Measurements from ENCODE around the gene KCNIP2. TPM values are rescaled to one million over a fixed set of nuclear protein-coding genes. Genes with fewer than 3 reads are reported as not detected.

The KCNIP2 gene
- total and polyA plus RNA-seq, 2 donors (not counting 3 experiments of a cell fraction or from before 2014, with no cell fraction given): 0.36 to 2.2 TPM

DNA sequence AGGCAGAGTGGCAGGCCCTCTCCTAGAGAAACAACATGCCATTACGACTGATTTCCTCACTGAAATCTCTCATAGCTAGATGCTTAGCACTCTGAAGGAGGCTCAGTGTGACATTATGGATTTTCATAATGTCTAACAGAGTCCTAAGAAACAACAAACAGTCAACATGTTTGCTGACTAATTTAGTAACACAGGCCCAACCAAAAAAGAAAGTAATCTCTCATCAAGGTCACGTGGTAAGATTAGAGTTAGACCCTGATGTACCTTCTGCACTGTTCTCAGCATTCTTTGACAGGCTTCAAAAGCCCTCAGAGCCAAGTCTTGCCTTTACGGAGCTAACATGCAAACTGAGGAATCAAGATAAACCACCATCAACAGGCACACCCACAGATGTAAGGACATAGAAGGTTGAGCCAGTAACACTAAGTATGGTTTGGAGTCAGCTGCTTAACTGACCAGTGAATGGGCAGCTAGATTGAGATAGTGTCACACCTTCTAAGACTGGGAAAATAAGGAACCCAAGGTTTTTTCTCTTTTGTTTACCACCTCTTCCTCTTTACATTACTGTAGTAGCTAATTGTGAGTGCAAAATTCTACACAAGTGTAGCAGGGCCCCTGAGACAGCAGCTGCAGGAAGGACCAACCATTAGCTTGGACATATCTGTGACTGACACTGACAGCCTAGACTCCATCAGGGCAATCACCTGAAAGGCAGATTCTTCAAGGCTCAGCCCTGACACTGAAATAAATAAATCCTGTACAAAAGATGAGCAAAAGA lies 15.3 kb upstream of the KCNIP2 start:
- Histone ChIP-seq H3K9ac (replicated peaks; ENCODE audit: extremely low read depth, insufficient read depth, low read length) (no peak overlapping the region), H3K27ac (ENCODE audit: insufficient read depth, low read depth, low read length) (no peak overlapping the region), H3K4me2 (ENCODE audit: insufficient read depth, low read length) (no peak overlapping the region), H3K79me2 (ENCODE audit: control insufficient read depth, insufficient read depth, low read length) (no peaks in the 10 kb centered on the region), H3K4me1 (ENCODE audit: control insufficient read depth, extremely low read depth, insufficient read depth, low read length) (peaks cover 12% of the 10 kb centered on the region), H3K9me1 (replicated peaks; ENCODE audit: control insufficient read depth, extremely low read depth, insufficient read depth, low read length) (no peaks in the 10 kb centered on the region), H3K36me3 (ENCODE audit: control insufficient read depth in 2 of 2, extremely low read depth in 1 of 2, insufficient read depth in 2 of 2, low read length in 2 of 2) (no peaks in the 10 kb centered on the region), H4K20me1 (replicated peaks; ENCODE audit: control insufficient read depth, extremely low read depth, insufficient read depth, low read length) (no peaks in the 10 kb centered on the region), H3K4me3 (replicated peaks in 1 of 3; ENCODE audit: insufficient read depth in 1 of 3, low read depth in 1 of 3, low read length in 3 of 3) (no peak overlapping the region), H3K9me3 (replicated peaks; ENCODE audit: control insufficient read depth, insufficient read depth, low read length) (no peaks in the 10 kb centered on the region), H2AFZ (ENCODE audit: low read depth, low read length) (no peak overlapping the region), H3K27me3 (ENCODE audit: control insufficient read depth in 2 of 2, insufficient read depth in 2 of 2, low read length in 2 of 2) (no peaks in the 10 kb centered on the region)
- no peak for FAIRE-seq
- intact Hi-C loops (cut with micrococcal nuclease): no loop called here
- ChIA-PET CTCF (interaction anchor here (0.7 to 5.9 kb wide), 11 partner anchors 10 to 213 kb away, joined by 3 to 43 read pairs (median 5); partner anchors contain the start of gene KCNIP2), POLR2A (no interaction called here)
- BruUV-seq (replicated peaks): no TSS peak
- dilution Hi-C loops (cut with MboI; ENCODE audit: extremely low pct_ligation_motif_present, low sequenced_read_pairs): no loop called here
- DNase-seq (ENCODE audit: low read depth, low spot score): no peak
- TF ChIP-seq MYC (IDR thresholded peaks at IDR 0.05; ENCODE audit: low read depth, low read length): no peak
- TF ChIP-seq EZH2 (IDR thresholded peaks at IDR 0.05; ENCODE audit: borderline replicate concordance, low read depth, low read length, severe bottlenecking): no peak
- TF ChIP-seq FOS (IDR thresholded peaks at IDR 0.05; ENCODE audit: borderline replicate concordance, insufficient read depth, low read length): no peak
- TF ChIP-seq, protein P1, sequence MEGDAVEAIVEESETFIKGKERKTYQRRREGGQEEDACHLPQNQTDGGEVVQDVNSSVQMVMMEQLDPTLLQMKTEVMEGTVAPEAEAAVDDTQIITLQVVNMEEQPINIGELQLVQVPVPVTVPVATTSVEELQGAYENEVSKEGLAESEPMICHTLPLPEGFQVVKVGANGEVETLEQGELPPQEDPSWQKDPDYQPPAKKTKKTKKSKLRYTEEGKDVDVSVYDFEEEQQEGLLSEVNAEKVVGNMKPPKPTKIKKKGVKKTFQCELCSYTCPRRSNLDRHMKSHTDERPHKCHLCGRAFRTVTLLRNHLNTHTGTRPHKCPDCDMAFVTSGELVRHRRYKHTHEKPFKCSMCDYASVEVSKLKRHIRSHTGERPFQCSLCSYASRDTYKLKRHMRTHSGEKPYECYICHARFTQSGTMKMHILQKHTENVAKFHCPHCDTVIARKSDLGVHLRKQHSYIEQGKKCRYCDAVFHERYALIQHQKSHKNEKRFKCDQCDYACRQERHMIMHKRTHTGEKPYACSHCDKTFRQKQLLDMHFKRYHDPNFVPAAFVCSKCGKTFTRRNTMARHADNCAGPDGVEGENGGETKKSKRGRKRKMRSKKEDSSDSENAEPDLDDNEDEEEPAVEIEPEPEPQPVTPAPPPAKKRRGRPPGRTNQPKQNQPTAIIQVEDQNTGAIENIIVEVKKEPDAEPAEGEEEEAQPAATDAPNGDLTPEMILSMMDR (IDR thresholded peaks at IDR 0.05; ENCODE audit: extremely low read depth in 1 of 2, insufficient read depth in 1 of 2, low read depth in 1 of 2, low read length in 2 of 2): no peak
- TF ChIP-seq POLR2AphosphoS5 (IDR thresholded peaks at IDR 0.05; ENCODE audit: insufficient read depth, low read depth, low read length): no peak
- no peak for TF ChIP-seq POLR2A (IDR thresholded peaks at IDR 0.05; ENCODE audit: low read depth, low read length)
- TF ChIP-seq JUN (IDR thresholded peaks at IDR 0.05; ENCODE audit: borderline replicate concordance, insufficient read depth, insufficient read length, low read depth): no peak
- TF ChIP-seq, protein P2, sequence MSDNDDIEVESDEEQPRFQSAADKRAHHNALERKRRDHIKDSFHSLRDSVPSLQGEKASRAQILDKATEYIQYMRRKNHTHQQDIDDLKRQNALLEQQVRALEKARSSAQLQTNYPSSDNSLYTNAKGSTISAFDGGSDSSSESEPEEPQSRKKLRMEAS (IDR thresholded peaks at IDR 0.05; ENCODE audit: insufficient read depth, insufficient read length): no peak
- TF ChIP-seq GATA2 (IDR thresholded peaks at IDR 0.05; ENCODE audit: insufficient read depth, insufficient read length, low read depth, low read length): no peak

Data from endothelial cell of umbilical vein (primary cell).